Measurements from ENCODE around the gene ELMO1. TPM values are rescaled to one million over a fixed set of nuclear protein-coding genes. Genes with fewer than 3 reads are reported as not detected.

The ELMO1 gene
- total and polyA plus RNA-seq, 11 donors, result 6.9 to 38.6 (median 14.7) TPM

GRCh38 chr7:36871863-36872262, 576.8 kb downstream of the ELMO1 start:
- H3K27ac ChIP-seq, result no peak overlapping the region
- intact Hi-C loops (cut with DNase I), result no loop called here
- H3K4me3 ChIP-seq, result no peak overlapping the region
- DNase-seq (no peak), ATAC-seq (no peak)
- H3K36me3 ChIP-seq, result peaks cover 0 to 59% (median 27%) of the 10 kb centered on the region in 9 donors
- H3K27me3 ChIP-seq, result no peaks in the 10 kb centered on the region
- H3K9me3 ChIP-seq, result no peaks in the 10 kb centered on the region
- no peaks in the 10 kb centered on the region for H3K4me1 ChIP-seq
- no peak for TF ChIP-seq POLR2A (IDR thresholded peaks at IDR 0.05)
- TF ChIP-seq CTCF (IDR thresholded peaks at IDR 0.05), result no peak

- no peak overlapping the region for H3K4me3 ChIP-seq
- H3K27me3 ChIP-seq, result no peaks in the 10 kb centered on the region
- no peaks in the 10 kb centered on the region for H3K9me3 ChIP-seq
- peaks cover 0 to 54% (median 22%) of the 10 kb centered on the region in 9 donors for H3K36me3 ChIP-seq
- H3K27ac ChIP-seq, result no peak overlapping the region
- TF ChIP-seq POLR2A (IDR thresholded peaks at IDR 0.05) (no peak), CTCF (IDR thresholded peaks at IDR 0.05) (no peak)
- intact Hi-C loops (cut with DNase I), result no loop called here
- ATAC-seq, result no peak
- no peaks in the 10 kb centered on the region for H3K4me1 ChIP-seq
- DNase-seq, result no peak
- WGBS, 4 donors, result 94 to 100% (median 96%) methylated on average over 1 of the region's 1 CpG
These were observed 577.3 kb downstream of the ELMO1 start for GRCh38 chr7:36871355-36871738.

- DNase-seq (no peak), ATAC-seq (no peak)
- H3K4me3 ChIP-seq, result no peak overlapping the region
- intact Hi-C loops (cut with DNase I), result no loop called here
- no peaks in the 10 kb centered on the region for H3K27me3 ChIP-seq
- TF ChIP-seq POLR2A (IDR thresholded peaks at IDR 0.05), result no peak
- no peak for TF ChIP-seq CTCF (IDR thresholded peaks at IDR 0.05)
- H3K27ac ChIP-seq, result no peak overlapping the region
- H3K36me3 ChIP-seq, result peaks cover 0 to 52% (median 21%) of the 10 kb centered on the region in 9 donors
- H3K4me1 ChIP-seq, result peaks cover 0 to 2% (median 0%) of the 10 kb centered on the region in 12 donors
- 89 to 97% (median 95%) methylated on average over 1 of the region's 1 CpG for WGBS, 4 donors
- no peaks in the 10 kb centered on the region for H3K9me3 ChIP-seq
These were observed 577.9 kb downstream of the ELMO1 start for GRCh38 chr7:36870625-36871354.

GRCh38 chr7:36868727-36869411, 579.8 kb downstream of the ELMO1 start:
- intact Hi-C loops (cut with DNase I), result no loop called here
- 89 to 95% (median 93%) methylated on average over 6 to 7 of the region's 7 CpGs for WGBS, 4 donors
- H3K4me3 ChIP-seq, result no peak overlapping the region
- TF ChIP-seq POLR2A (IDR thresholded peaks at IDR 0.05), result no peak
- no peak for TF ChIP-seq CTCF (IDR thresholded peaks at IDR 0.05)
- peaks cover 0 to 9% (median 0%) of the 10 kb centered on the region in 12 donors for H3K4me1 ChIP-seq
- no peak for ATAC-seq
- H3K27me3 ChIP-seq, result no peaks in the 10 kb centered on the region
- no peak overlapping the region for H3K27ac ChIP-seq
- H3K36me3 ChIP-seq, result peaks cover 0 to 64% (median 21%) of the 10 kb centered on the region in 9 donors
- H3K9me3 ChIP-seq, result no peaks in the 10 kb centered on the region
- DNase-seq, result no peak

All from heart left ventricle (tissue), 16 donors.